BJ (cell line): Measurements from ENCODE around the gene CHST11. TPM values are rescaled to one million over a fixed set of nuclear protein-coding genes. Genes with fewer than 3 reads are reported as not detected.

Experiments used
- CTCF ChIA-PET: fragments of 350-600 bp; formaldehyde crosslinking; extraction: SDS; loops from one replicate; lab custom pipeline; 2021; ENCODE audit warnings: antibody characterized with exemption, inconsistent platforms; lab: Yijun Ruan, JAX
- POLR2A ChIA-PET: fragments of 300-600 bp; sonication (Branson Sonifier 250); formaldehyde crosslinking; extraction: SDS; loops from one replicate; lab custom pipeline; 2021; ENCODE audit warnings: antibody characterized with exemption; lab: Charles Lee
- DNase-seq: peaks from one replicate; pipeline ENCODE4 v3.0.0-alpha.2; 2011; ENCODE audit warnings: low read depth
- H3K27me3 ChIP-seq: 2 replicates; pipeline ENCODE4 v1.6.0; 2011; ENCODE audit warnings: low read length; ENCODE audit not compliant: control insufficient read depth, insufficient read depth
- H3K36me3 ChIP-seq: 2 replicates; pipeline ENCODE4 v1.5.1; 2011; ENCODE audit warnings: low read length; ENCODE audit not compliant: control insufficient read depth, insufficient read depth
- H3K4me3 ChIP-seq: 2 replicates; pipeline ENCODE4 v1.5.1; 2011; ENCODE audit warnings: low read depth, mild to moderate bottlenecking, control low read depth, low read length
- CTCF ChIP-seq: IDR thresholded peaks from 2 replicates; pipeline ENCODE4 v1.5.1; 2011; ENCODE audit warnings: low read depth, mild to moderate bottlenecking, control low read depth, inconsistent platforms, low read length, moderate library complexity; ENCODE audit not compliant: insufficient read depth
- polyA plus RNA-seq: library from polyadenylated mRNA; depleted of rRNA; stranded (reverse); fragments of >200 nt; gene quantifications from 2 replicates; pipeline ENCODE4 v1.2.3, GENCODE V29; 2011

Gene CHST11
- polyA plus RNA-seq, 1 experiment, result 7.3 TPM

GRCh38 chr12:104626069-104626837 lies 169.5 kb downstream of the CHST11 start:
- TF ChIP-seq CTCF, result no peak
- ChIA-PET POLR2A (interaction anchor here (1.2 kb wide), 1 partner anchor 84 kb away, joined by 4 read pairs; no protein-coding TSS in a partner anchor), CTCF (interaction anchor here (1.0 to 1.2 kb wide), 2 partner anchors 77 to 244 kb away, joined by 3 to 4 read pairs; no protein-coding TSS in a partner anchor)
- Histone ChIP-seq H3K4me3 (no peak overlapping the region), H3K36me3 (no peaks in the 10 kb centered on the region), H3K27me3 (no peaks in the 10 kb centered on the region)
- peak; percentile 47 for DNase-seq

GRCh38 chr12:104627231-104627989 lies 170.7 kb downstream of the CHST11 start:
- no peak overlapping the region for H3K4me3 ChIP-seq
- ChIA-PET POLR2A (no interaction called here), CTCF (interaction anchor here (0.6 to 1.0 kb wide), 2 partner anchors 13 to 162 kb away, joined by 4 to 6 read pairs; no protein-coding TSS in a partner anchor)
- no peaks in the 10 kb centered on the region for H3K36me3 ChIP-seq
- no peak for TF ChIP-seq CTCF
- DNase-seq, result no peak
- H3K27me3 ChIP-seq, result no peaks in the 10 kb centered on the region

- ChIA-PET POLR2A (no interaction called here), CTCF (interaction anchor here (1.0 kb wide), 1 partner anchor 14 kb away, joined by 6 read pairs; no protein-coding TSS in a partner anchor)
- H3K27me3 ChIP-seq, result no peaks in the 10 kb centered on the region
- no peaks in the 10 kb centered on the region for H3K36me3 ChIP-seq
- H3K4me3 ChIP-seq, result no peak overlapping the region
- DNase-seq, result no peak
- no peak for TF ChIP-seq CTCF
These were observed 171.5 kb downstream of the CHST11 start for GRCh38 chr12:104627990-104628830.

- ChIA-PET CTCF (no interaction called here), POLR2A (no interaction called here)
- Histone ChIP-seq H3K27me3 (no peaks in the 10 kb centered on the region), H3K4me3 (no peak overlapping the region), H3K36me3 (no peaks in the 10 kb centered on the region)
- TF ChIP-seq CTCF, result no peak
- DNase-seq, result no peak
These were observed 172.0 kb downstream of the CHST11 start for GRCh38 chr12:104628831-104629135.
